ENCODE results near the gene RGS12. TPM values are rescaled to one million over a fixed set of nuclear protein-coding genes. Genes with fewer than 3 reads are reported as not detected.

The RGS12 gene
- total and polyA plus RNA-seq, 2 of the 8 experiments (the other 6 are each of a cell fraction or from before 2014, with no cell fraction given), result 6.0 to 16.4 TPM

- H3K23me2 ChIP-seq (ENCODE audit: low read depth, low read length), result peaks cover 8% of the 10 kb centered on the region; the same call in 1 of the 2 replicates
- H3K36me3 ChIP-seq (ENCODE audit: control insufficient read depth in 2 of 4, insufficient read depth in 4 of 4, low read length in 3 of 4), result no peaks in the 10 kb centered on the region
- no peak overlapping the region for H2AK5ac ChIP-seq (ENCODE audit: low read depth, low read length)
- H3K4ac ChIP-seq (replicated peaks; ENCODE audit: insufficient read length, low read depth, low read length), result no peak overlapping the region
- no peak overlapping the region for H2BK20ac ChIP-seq (ENCODE audit: low read length)
- CTCF ChIA-PET (ENCODE audit: partially characterized antibody), result interaction anchor here (0.9 to 1.0 kb wide), 2 partner anchors 20 to 27 kb away, joined by 3 to 4 read pairs; no protein-coding TSS in a partner anchor
- H4K20me1 ChIP-seq (replicated peaks in 1 of 2; ENCODE audit: control insufficient read depth in 1 of 2, insufficient read depth in 2 of 2, low read length in 2 of 2), result peaks cover 4 to 16% of the 10 kb centered on the region in 2 experiments
- peaks cover 0 to 12% (median 8%) of the 10 kb centered on the region in 4 experiments; a peak in 5 of 7 replicates for H3K4me1 ChIP-seq (replicated peaks in 1 of 4; ENCODE audit: control insufficient read depth in 3 of 4, insufficient read depth in 4 of 4, low read length in 3 of 4)
- no peak overlapping the region; a peak in 1 of 7 replicates for H3K9ac ChIP-seq (replicated peaks in 1 of 4; ENCODE audit: extremely low read depth in 1 of 4, low read depth in 3 of 4, low read length in 3 of 4)
- H3K79me1 ChIP-seq (ENCODE audit: low read depth, low read length), result peaks cover 4% of the 10 kb centered on the region
- no peak overlapping the region for H2BK5ac ChIP-seq (ENCODE audit: low read depth, low read length)
- H2BK12ac ChIP-seq (ENCODE audit: low read depth, low read length), result no peak overlapping the region
- H3K9me3 ChIP-seq (ENCODE audit: insufficient read depth in 2 of 2, low read depth in 1 of 2, low read length in 1 of 2), result no peaks in the 10 kb centered on the region
- no peaks in the 10 kb centered on the region; a peak in 2 of 4 replicates for H3K79me2 ChIP-seq (ENCODE audit: control insufficient read depth in 1 of 2, insufficient read depth in 2 of 2, low read length in 2 of 2)
- H2BK120ac ChIP-seq (replicated peaks; ENCODE audit: low read depth, low read length), result no peak overlapping the region
- no peak overlapping the region for H3K23ac ChIP-seq (ENCODE audit: insufficient read length)
- no peak overlapping the region for H2BK15ac ChIP-seq (ENCODE audit: low read length)
- no peak overlapping the region for H3K14ac ChIP-seq (ENCODE audit: insufficient read length)
- no peak for TF ChIP-seq RBBP5 (IDR thresholded peaks at IDR 0.05; ENCODE audit: borderline replicate concordance, low read depth, low read length)
- no peak for TF ChIP-seq SUZ12 (IDR thresholded peaks at IDR 0.05; ENCODE audit: low read length)
- TF ChIP-seq MAX (IDR thresholded peaks at IDR 0.05), result no peak
- 0 out of 2 replicates have a peak overlapping the region, but pooled peaks have one; percentile 21 for H4K8ac ChIP-seq (ENCODE audit: extremely low read depth, insufficient read depth, low read length)
- no peak overlapping the region for H3K4me2 ChIP-seq (ENCODE audit: insufficient read depth in 1 of 2, low read depth in 2 of 2, low read length in 2 of 2)
- H4K91ac ChIP-seq (replicated peaks; ENCODE audit: insufficient read length, low read length), result no peak overlapping the region
- DNase-seq (ENCODE audit: low read depth in 1 of 2, low spot score in 2 of 2), result peak in 1 of 2 experiments; percentile 42
- H3K27ac ChIP-seq (ENCODE audit: low read depth, low read length), result no peak overlapping the region
- FAIRE-seq, result no peak
- POLR2A ChIA-PET (ENCODE audit: partially characterized antibody), result no interaction called here
- no peak overlapping the region for H3K56ac ChIP-seq (replicated peaks; ENCODE audit: insufficient read length, low read depth, low read length)
- no peak overlapping the region for H4K5ac ChIP-seq (ENCODE audit: insufficient read length, low read depth, low read length)
- H3K27me3 ChIP-seq (replicated peaks in 1 of 4; ENCODE audit: control insufficient read depth in 3 of 4, extremely low read depth in 1 of 4, insufficient read depth in 3 of 4, low read length in 3 of 4), result peaks cover 0 to 5% (median 0%) of the 10 kb centered on the region in 4 experiments; a peak in 3 of 7 replicates
- H3K18ac ChIP-seq (ENCODE audit: extremely low read depth, low read length), result no peak overlapping the region
- no peak overlapping the region for H3K4me3 ChIP-seq (ENCODE audit: extremely low read depth in 1 of 4, insufficient read depth in 2 of 4, low read depth in 3 of 4, low read length in 4 of 4)
- WGBS, 2 experiments (ENCODE audit: extremely low coverage in 1 of 2, insufficient coverage in 1 of 2, insufficient read length in 1 of 2, insufficient replicate concordance in 2 of 2, low coverage in 1 of 2, low lambda C conversion rate in 2 of 2, missing lambda C conversion rate in 1 of 2), result 93% methylated on average over 13 of the region's 13 CpGs; no CpG with 5 or more reads in 1 of the 2 experiments
- H2AFZ ChIP-seq (ENCODE audit: low read length), result no peak overlapping the region
Observed at GRCh38 chr4:3297066-3297859, 4.4 kb downstream of the RGS12 start.

Measured in H1 (cell line).